ENCODE results near the gene LRRC8D.

Gene LRRC8D

GRCh38 chr1:89953929-89954328, 133.1 kb downstream of the LRRC8D start:
- no peaks in the 10 kb centered on the region for H3K36me3 ChIP-seq (ENCODE audit: control insufficient read depth, insufficient read depth, low read length)
- H3K27me3 ChIP-seq (ENCODE audit: control insufficient read depth, insufficient read depth, low read length): no peaks in the 10 kb centered on the region
- H3K9me3 ChIP-seq (ENCODE audit: control insufficient read depth, insufficient read depth, low read length): no peaks in the 10 kb centered on the region
- no peak overlapping the region for H3K4me3 ChIP-seq (ENCODE audit: low read depth, low read length)
- H3K4me1 ChIP-seq (ENCODE audit: control insufficient read depth, insufficient read depth, low read length): peaks cover 20% of the 10 kb centered on the region
- no peak overlapping the region for H3K9ac ChIP-seq (ENCODE audit: low read depth, low read length)

- Histone ChIP-seq H3K4me1 (ENCODE audit: control insufficient read depth, insufficient read depth, low read length) (peaks cover 20% of the 10 kb centered on the region), H3K4me3 (ENCODE audit: low read depth, low read length) (no peak overlapping the region), H3K9me3 (ENCODE audit: control insufficient read depth, insufficient read depth, low read length) (no peaks in the 10 kb centered on the region), H3K27me3 (ENCODE audit: control insufficient read depth, insufficient read depth, low read length) (no peaks in the 10 kb centered on the region), H3K9ac (ENCODE audit: low read depth, low read length) (no peak overlapping the region), H3K36me3 (ENCODE audit: control insufficient read depth, insufficient read depth, low read length) (no peaks in the 10 kb centered on the region)
These were observed 133.6 kb downstream of the LRRC8D start for GRCh38 chr1:89954401-89954800.

- Histone ChIP-seq H3K9me3 (ENCODE audit: control insufficient read depth, insufficient read depth, low read length) (no peaks in the 10 kb centered on the region), H3K36me3 (ENCODE audit: control insufficient read depth, insufficient read depth, low read length) (no peaks in the 10 kb centered on the region), H3K9ac (ENCODE audit: low read depth, low read length) (no peak overlapping the region), H3K27me3 (ENCODE audit: control insufficient read depth, insufficient read depth, low read length) (no peaks in the 10 kb centered on the region), H3K4me3 (ENCODE audit: low read depth, low read length) (no peak overlapping the region), H3K4me1 (ENCODE audit: control insufficient read depth, insufficient read depth, low read length) (peaks cover 14% of the 10 kb centered on the region)
These were observed 134.7 kb downstream of the LRRC8D start for GRCh38 chr1:89955311-89956205.

- no peak overlapping the region for H3K4me3 ChIP-seq (ENCODE audit: low read depth, low read length)
- H3K4me1 ChIP-seq (ENCODE audit: control insufficient read depth, insufficient read depth, low read length): peaks cover 10% of the 10 kb centered on the region
- H3K9ac ChIP-seq (ENCODE audit: low read depth, low read length): no peak overlapping the region
- no peaks in the 10 kb centered on the region for H3K36me3 ChIP-seq (ENCODE audit: control insufficient read depth, insufficient read depth, low read length)
- H3K27me3 ChIP-seq (ENCODE audit: control insufficient read depth, insufficient read depth, low read length): no peaks in the 10 kb centered on the region
- no peaks in the 10 kb centered on the region for H3K9me3 ChIP-seq (ENCODE audit: control insufficient read depth, insufficient read depth, low read length)
These were observed 136.3 kb downstream of the LRRC8D start for GRCh38 chr1:89957107-89957506.

- no peaks in the 10 kb centered on the region for H3K36me3 ChIP-seq (ENCODE audit: control insufficient read depth, insufficient read depth, low read length)
- H3K4me1 ChIP-seq (ENCODE audit: control insufficient read depth, insufficient read depth, low read length): peaks cover 6% of the 10 kb centered on the region
- no peaks in the 10 kb centered on the region for H3K27me3 ChIP-seq (ENCODE audit: control insufficient read depth, insufficient read depth, low read length)
- H3K9me3 ChIP-seq (ENCODE audit: control insufficient read depth, insufficient read depth, low read length): no peaks in the 10 kb centered on the region
- H3K4me3 ChIP-seq (ENCODE audit: low read depth, low read length): no peak overlapping the region
- H3K9ac ChIP-seq (ENCODE audit: low read depth, low read length): no peak overlapping the region
These were observed 138.2 kb downstream of the LRRC8D start for GRCh38 chr1:89958851-89959654.

- no peaks in the 10 kb centered on the region for H3K36me3 ChIP-seq (ENCODE audit: control insufficient read depth, insufficient read depth, low read length)
- no peak overlapping the region for H3K4me3 ChIP-seq (ENCODE audit: low read depth, low read length)
- H3K4me1 ChIP-seq (ENCODE audit: control insufficient read depth, insufficient read depth, low read length): peaks cover 3% of the 10 kb centered on the region
- no peak overlapping the region for H3K9ac ChIP-seq (ENCODE audit: low read depth, low read length)
- no peaks in the 10 kb centered on the region for H3K9me3 ChIP-seq (ENCODE audit: control insufficient read depth, insufficient read depth, low read length)
- no peaks in the 10 kb centered on the region for H3K27me3 ChIP-seq (ENCODE audit: control insufficient read depth, insufficient read depth, low read length)
These were observed 138.9 kb downstream of the LRRC8D start for GRCh38 chr1:89959719-89960118.

- Histone ChIP-seq H3K4me1 (ENCODE audit: control insufficient read depth, insufficient read depth, low read length) (peaks cover under 1% of the 10 kb centered on the region), H3K9ac (ENCODE audit: low read depth, low read length) (no peak overlapping the region), H3K9me3 (ENCODE audit: control insufficient read depth, insufficient read depth, low read length) (no peaks in the 10 kb centered on the region), H3K36me3 (ENCODE audit: control insufficient read depth, insufficient read depth, low read length) (no peaks in the 10 kb centered on the region), H3K4me3 (ENCODE audit: low read depth, low read length) (no peak overlapping the region), H3K27me3 (ENCODE audit: control insufficient read depth, insufficient read depth, low read length) (no peaks in the 10 kb centered on the region)
These were observed 141.4 kb downstream of the LRRC8D start for GRCh38 chr1:89962024-89962741.

- Histone ChIP-seq H3K9ac (ENCODE audit: low read depth, low read length) (no peak overlapping the region), H3K9me3 (ENCODE audit: control insufficient read depth, insufficient read depth, low read length) (no peaks in the 10 kb centered on the region), H3K4me1 (ENCODE audit: control insufficient read depth, insufficient read depth, low read length) (no peaks in the 10 kb centered on the region), H3K4me3 (ENCODE audit: low read depth, low read length) (no peak overlapping the region), H3K36me3 (ENCODE audit: control insufficient read depth, insufficient read depth, low read length) (no peaks in the 10 kb centered on the region), H3K27me3 (ENCODE audit: control insufficient read depth, insufficient read depth, low read length) (no peaks in the 10 kb centered on the region)
These were observed 141.9 kb downstream of the LRRC8D start for GRCh38 chr1:89962742-89963075.

- H3K36me3 ChIP-seq (ENCODE audit: control insufficient read depth, insufficient read depth, low read length): no peaks in the 10 kb centered on the region
- H3K9me3 ChIP-seq (ENCODE audit: control insufficient read depth, insufficient read depth, low read length): no peaks in the 10 kb centered on the region
- no peaks in the 10 kb centered on the region for H3K27me3 ChIP-seq (ENCODE audit: control insufficient read depth, insufficient read depth, low read length)
- no peaks in the 10 kb centered on the region for H3K4me1 ChIP-seq (ENCODE audit: control insufficient read depth, insufficient read depth, low read length)
- no peak overlapping the region for H3K9ac ChIP-seq (ENCODE audit: low read depth, low read length)
- H3K4me3 ChIP-seq (ENCODE audit: low read depth, low read length): no peak overlapping the region
These were observed 144.4 kb downstream of the LRRC8D start for GRCh38 chr1:89965193-89965768.

GRCh38 chr1:89966656-89967055, 145.8 kb downstream of the LRRC8D start:
- H3K36me3 ChIP-seq (ENCODE audit: control insufficient read depth, insufficient read depth, low read length): no peaks in the 10 kb centered on the region
- no peaks in the 10 kb centered on the region for H3K4me1 ChIP-seq (ENCODE audit: control insufficient read depth, insufficient read depth, low read length)
- no peaks in the 10 kb centered on the region for H3K27me3 ChIP-seq (ENCODE audit: control insufficient read depth, insufficient read depth, low read length)
- H3K4me3 ChIP-seq (ENCODE audit: low read depth, low read length): no peak overlapping the region
- H3K9ac ChIP-seq (ENCODE audit: low read depth, low read length): no peak overlapping the region
- no peaks in the 10 kb centered on the region for H3K9me3 ChIP-seq (ENCODE audit: control insufficient read depth, insufficient read depth, low read length)

GRCh38 chr1:89971600-89971999, 150.8 kb downstream of the LRRC8D start:
- no peak overlapping the region for H3K9ac ChIP-seq (ENCODE audit: low read depth, low read length)
- no peaks in the 10 kb centered on the region for H3K4me1 ChIP-seq (ENCODE audit: control insufficient read depth, insufficient read depth, low read length)
- no peaks in the 10 kb centered on the region for H3K27me3 ChIP-seq (ENCODE audit: control insufficient read depth, insufficient read depth, low read length)
- H3K36me3 ChIP-seq (ENCODE audit: control insufficient read depth, insufficient read depth, low read length): no peaks in the 10 kb centered on the region
- H3K4me3 ChIP-seq (ENCODE audit: low read depth, low read length): no peak overlapping the region
- no peaks in the 10 kb centered on the region for H3K9me3 ChIP-seq (ENCODE audit: control insufficient read depth, insufficient read depth, low read length)
